Neural progenitor cell (in vitro differentiated cells): ENCODE results near the gene GRN. TPM values are rescaled to one million over a fixed set of nuclear protein-coding genes. Genes with fewer than 3 reads are reported as not detected.
"Not testable (repeated sequence)": the region's sequence is repeated elsewhere in the genome, so short reads cannot be mapped to it uniquely, and the experiment has no call there.

Source experiments
- DNase-seq: peaks from one replicate; pipeline ENCODE4 v3.0.0-alpha.2; 2016; ENCODE audit warnings: low spot score
- H2AFZ ChIP-seq: fragments of 200-600 bp; sonication (generic); replicated peaks from 2 replicates; pipeline ENCODE4 v1.6.1; 2016; ENCODE audit warnings: antibody characterized with exemption
- H3F3A ChIP-seq: fragments of 200-600 bp; sonication (generic); 2 replicates; pipeline ENCODE4 v1.6.1; 2016; ENCODE audit warnings: antibody characterized with exemption, low read depth
- H3K27ac ChIP-seq: fragments of 200-600 bp; sonication (generic); 2 replicates; pipeline ENCODE4 v1.5.1; 2016; ENCODE audit warnings: mild to moderate bottlenecking
- H3K27me3 ChIP-seq: fragments of 200-600 bp; sonication (generic); 2 replicates; pipeline ENCODE4 v1.6.1; 2016; ENCODE audit warnings: mild to moderate bottlenecking, moderate library complexity
- H3K36me3 ChIP-seq: fragments of 200-600 bp; sonication (generic); 2 replicates; pipeline ENCODE4 v1.5.1; 2016
- H3K4me1 ChIP-seq: fragments of 200-600 bp; sonication (generic); 2 replicates; pipeline ENCODE4 v1.6.1; 2016; ENCODE audit warnings: mixed run types
- H3K4me2 ChIP-seq: fragments of 200-600 bp; sonication (generic); 2 replicates; pipeline ENCODE4 v1.6.1; 2016
- H3K4me3 ChIP-seq: fragments of 200-600 bp; sonication (generic); 2 replicates; pipeline ENCODE4 v1.5.1; 2016
- H3K79me2 ChIP-seq: fragments of 200-600 bp; sonication (generic); 2 replicates; pipeline ENCODE4 v1.6.1; 2016; ENCODE audit warnings: low read depth
- H3K9ac ChIP-seq: fragments of 200-600 bp; sonication (generic); 2 replicates; pipeline ENCODE4 v1.6.1; 2016
- H3K9me3 ChIP-seq: fragments of 200-600 bp; sonication (generic); 2 replicates; pipeline ENCODE4 v1.5.1; 2016; ENCODE audit warnings: low read depth
- H4K20me1 ChIP-seq: fragments of 200-600 bp; sonication (generic); 2 replicates; pipeline ENCODE4 v1.6.1; 2016; ENCODE audit warnings: low read depth
- H3K27ac Mint-ChIP-seq: 3 replicates; pipeline ENCODE4 v1.8.0; 2021; ENCODE audit warnings: mixed read lengths
- H3K27me3 Mint-ChIP-seq: 2 replicates; pipeline ENCODE4 v1.8.0; 2022; ENCODE audit warnings: low read depth, mild to moderate bottlenecking, inconsistent platforms, moderate library complexity, mixed read lengths; ENCODE audit not compliant: insufficient read depth
- H3K36me3 Mint-ChIP-seq: 3 replicates; pipeline ENCODE4 v1.8.0; 2021; ENCODE audit warnings: mixed read lengths
- H3K4me1 Mint-ChIP-seq: 3 replicates; pipeline ENCODE4 v1.8.0; 2021; ENCODE audit warnings: mixed read lengths
- H3K4me3 Mint-ChIP-seq: 3 replicates; pipeline ENCODE4 v1.8.0; 2021; ENCODE audit warnings: mild to moderate bottlenecking, moderate library complexity, mixed read lengths
- H3K9me3 Mint-ChIP-seq: 3 replicates; pipeline ENCODE4 v1.8.0; 2020; ENCODE audit warnings: mixed read lengths
- CTCF ChIP-seq: fragments of 200-600 bp; sonication (generic); IDR thresholded peaks from 2 replicates; pipeline ENCODE4 v1.5.1; 2017; ENCODE audit warnings: antibody characterized with exemption, mild to moderate bottlenecking
- EZH2 ChIP-seq: fragments of 200-600 bp; sonication (generic); IDR thresholded peaks from 2 replicates; pipeline ENCODE4 v1.6.1; 2017; ENCODE audit warnings: antibody characterized with exemption, mild to moderate bottlenecking, moderate library complexity
- EZH2phosphoT487 ChIP-seq: fragments of 200-600 bp; sonication (generic); IDR thresholded peaks from 2 replicates; pipeline ENCODE4 v1.6.1; 2017; ENCODE audit warnings: antibody characterized with exemption
- total RNA-seq: library from RNA; depleted of rRNA; stranded (reverse); fragments of >200 nt; gene quantifications from 2 replicates; pipeline ENCODE4 v1.2.3, GENCODE V29; 2015; ENCODE audit warnings: low replicate concordance

The GRN gene
- total RNA-seq, 1 donor from 2014 or later: 28.2 TPM

GRCh38 chr17:44367231-44367979 lies 22.3 kb downstream of the GRN start:
- Histone ChIP-seq H3K9me3 (no peaks in the 10 kb centered on the region), H3K4me1 (peaks cover 3% of the 10 kb centered on the region), H3K27me3 (peaks cover 33% of the 10 kb centered on the region), H4K20me1 (peaks cover 6% of the 10 kb centered on the region), H3F3A (peaks cover 10% of the 10 kb centered on the region), H3K9ac (no peak overlapping the region), H3K4me2 (no peak overlapping the region), H3K4me3 (no peak overlapping the region), H3K79me2 (peaks cover 11% of the 10 kb centered on the region), H2AFZ (no peak overlapping the region), H3K36me3 (no peaks in the 10 kb centered on the region), H3K27ac (no peak overlapping the region)
- no peak overlapping the region for H3K4me3 Mint-ChIP-seq
- TF ChIP-seq EZH2 (no peak), EZH2phosphoT487 (no peak), CTCF (no peak)
- peaks cover 8% of the 10 kb centered on the region for H3K4me1 Mint-ChIP-seq
- H3K9me3 Mint-ChIP-seq: peaks cover 3% of the 10 kb centered on the region
- H3K36me3 Mint-ChIP-seq: no peaks in the 10 kb centered on the region
- no peak for DNase-seq
- H3K27me3 Mint-ChIP-seq: peaks cover 26% of the 10 kb centered on the region
- H3K27ac Mint-ChIP-seq: no peak overlapping the region

DNA sequence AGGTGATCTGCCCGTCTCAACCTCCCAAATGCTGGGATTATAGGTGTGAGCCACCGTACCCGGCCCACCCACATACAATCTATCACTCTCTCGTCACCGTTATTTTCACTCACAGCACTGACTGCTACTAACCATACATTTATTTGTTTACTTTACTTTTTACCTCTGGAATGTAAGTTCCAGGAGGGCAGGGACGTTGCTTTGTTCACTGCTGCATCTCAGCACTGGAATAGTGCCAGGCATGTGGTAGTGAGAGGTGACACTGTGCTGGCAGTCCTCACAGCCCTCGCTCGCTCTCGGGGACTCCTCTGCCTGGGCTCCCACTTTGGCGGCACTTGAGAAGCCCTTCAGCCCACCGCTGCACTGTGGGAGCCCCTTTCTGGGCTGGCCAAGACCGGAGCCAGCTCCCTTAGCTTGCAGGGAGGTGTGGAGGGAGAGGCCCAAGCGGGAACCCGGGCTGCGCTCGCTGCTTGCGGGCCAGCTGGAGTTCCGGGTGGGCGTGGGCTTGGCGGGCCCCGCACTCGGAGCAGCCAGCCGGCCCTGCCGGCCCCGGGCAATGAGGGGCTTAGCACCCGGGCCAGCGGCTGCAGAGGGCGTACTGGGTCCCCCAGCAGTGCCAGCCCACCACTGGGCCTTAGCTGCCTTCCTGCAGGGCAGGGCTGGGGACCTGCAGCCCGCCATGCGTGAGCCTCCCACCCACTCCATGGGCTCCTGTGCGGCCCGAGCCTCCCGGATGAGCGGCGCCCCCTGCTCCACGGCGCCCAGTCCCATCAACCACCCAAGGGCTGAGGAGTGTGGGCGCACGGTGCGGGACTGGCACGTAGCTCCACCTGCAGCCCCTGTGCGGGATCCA lies 23.5 kb downstream of the GRN start:
- not testable (repeated sequence) for H3K27ac ChIP-seq, H3K9me3 Mint-ChIP-seq, H3K9ac ChIP-seq, H3K4me1 Mint-ChIP-seq, DNase-seq, H3F3A ChIP-seq, H3K36me3 ChIP-seq, H3K36me3 Mint-ChIP-seq, H4K20me1 ChIP-seq, H3K79me2 ChIP-seq, H3K9me3 ChIP-seq, H3K4me3 ChIP-seq, H3K4me1 ChIP-seq, H3K4me2 ChIP-seq, H2AFZ ChIP-seq, H3K4me3 Mint-ChIP-seq, H3K27ac Mint-ChIP-seq
- H3K27me3 Mint-ChIP-seq: peaks cover 28% of the 10 kb centered on the region
- H3K27me3 ChIP-seq: peaks cover 33% of the 10 kb centered on the region

- not testable (repeated sequence) for H3K9me3 Mint-ChIP-seq, H3K4me3 Mint-ChIP-seq, H3K4me2 ChIP-seq, H3K4me1 ChIP-seq, DNase-seq, H3K27ac ChIP-seq, H3K4me1 Mint-ChIP-seq, H3F3A ChIP-seq, H3K9me3 ChIP-seq, H4K20me1 ChIP-seq, H2AFZ ChIP-seq, H3K36me3 ChIP-seq, H3K9ac ChIP-seq, H3K4me3 ChIP-seq, H3K36me3 Mint-ChIP-seq, H3K79me2 ChIP-seq
- peaks cover 25% of the 10 kb centered on the region for H3K27me3 ChIP-seq
- H3K27ac Mint-ChIP-seq: peak overlapping the region; percentile 88
- peaks cover 31% of the 10 kb centered on the region for H3K27me3 Mint-ChIP-seq
These were observed 24.4 kb downstream of the GRN start for GRCh38 chr17:44369414-44370023.

DNA sequence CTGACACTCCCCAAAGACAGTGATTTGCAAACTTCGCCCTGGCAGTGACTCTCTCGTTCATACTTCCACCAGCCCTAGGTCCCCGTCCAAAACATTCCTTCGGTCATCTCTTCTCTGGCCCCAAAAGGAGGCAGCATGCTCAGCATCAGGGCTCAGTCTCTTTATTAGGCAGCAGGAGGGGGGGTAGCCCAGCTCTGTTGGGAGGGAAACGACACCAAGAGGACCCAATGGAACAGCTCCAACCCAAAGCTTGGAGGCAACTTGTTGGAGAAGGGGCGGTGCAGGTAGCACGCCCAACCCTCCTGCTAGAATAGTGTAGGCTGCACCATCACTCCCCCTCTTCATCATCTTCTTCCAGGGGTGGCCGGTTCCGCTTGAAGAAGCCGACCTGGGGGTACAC lies 26.9 kb downstream of the GRN start:
- no peaks in the 10 kb centered on the region for H3K36me3 Mint-ChIP-seq
- no peak overlapping the region for H3K27ac Mint-ChIP-seq
- Histone ChIP-seq H3K4me1 (peaks cover 8% of the 10 kb centered on the region), H3K4me3 (no peak overlapping the region), H3K9me3 (no peaks in the 10 kb centered on the region), H3K27ac (no peak overlapping the region), H3K9ac (no peak overlapping the region), H3F3A (peaks cover 12% of the 10 kb centered on the region), H3K79me2 (no peaks in the 10 kb centered on the region), H3K27me3 (peaks cover 2% of the 10 kb centered on the region), H2AFZ (no peak overlapping the region), H4K20me1 (no peaks in the 10 kb centered on the region), H3K36me3 (no peaks in the 10 kb centered on the region), H3K4me2 (no peak overlapping the region)
- H3K4me3 Mint-ChIP-seq: no peak overlapping the region
- TF ChIP-seq EZH2phosphoT487 (no peak), EZH2 (no peak), CTCF (no peak)
- peaks cover 9% of the 10 kb centered on the region for H3K4me1 Mint-ChIP-seq
- H3K27me3 Mint-ChIP-seq: peaks cover 19% of the 10 kb centered on the region
- DNase-seq: no peak
- peaks cover 3% of the 10 kb centered on the region for H3K9me3 Mint-ChIP-seq
